GM21423 (cell line): ENCODE measurements around the gene HIPK4.
"Not testable (repeated sequence)": the region's sequence is repeated elsewhere in the genome, so short reads cannot be mapped to it uniquely, and the experiment has no call there.

Source experiments
- ATAC-seq: cut with Tn5 transposase; IDR thresholded peaks from one replicate; pipeline ENCODE4 v1.9.1; 2021; ENCODE audit warnings: mild to moderate bottlenecking, moderate library complexity; ENCODE audit not compliant: unreplicated experiment

HIPK4 gene, protein sequence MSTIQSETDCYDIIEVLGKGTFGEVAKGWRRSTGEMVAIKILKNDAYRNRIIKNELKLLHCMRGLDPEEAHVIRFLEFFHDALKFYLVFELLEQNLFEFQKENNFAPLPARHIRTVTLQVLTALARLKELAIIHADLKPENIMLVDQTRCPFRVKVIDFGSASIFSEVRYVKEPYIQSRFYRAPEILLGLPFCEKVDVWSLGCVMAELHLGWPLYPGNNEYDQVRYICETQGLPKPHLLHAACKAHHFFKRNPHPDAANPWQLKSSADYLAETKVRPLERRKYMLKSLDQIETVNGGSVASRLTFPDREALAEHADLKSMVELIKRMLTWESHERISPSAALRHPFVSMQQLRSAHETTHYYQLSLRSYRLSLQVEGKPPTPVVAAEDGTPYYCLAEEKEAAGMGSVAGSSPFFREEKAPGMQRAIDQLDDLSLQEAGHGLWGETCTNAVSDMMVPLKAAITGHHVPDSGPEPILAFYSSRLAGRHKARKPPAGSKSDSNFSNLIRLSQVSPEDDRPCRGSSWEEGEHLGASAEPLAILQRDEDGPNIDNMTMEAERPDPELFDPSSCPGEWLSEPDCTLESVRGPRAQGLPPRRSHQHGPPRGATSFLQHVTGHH

DNA sequence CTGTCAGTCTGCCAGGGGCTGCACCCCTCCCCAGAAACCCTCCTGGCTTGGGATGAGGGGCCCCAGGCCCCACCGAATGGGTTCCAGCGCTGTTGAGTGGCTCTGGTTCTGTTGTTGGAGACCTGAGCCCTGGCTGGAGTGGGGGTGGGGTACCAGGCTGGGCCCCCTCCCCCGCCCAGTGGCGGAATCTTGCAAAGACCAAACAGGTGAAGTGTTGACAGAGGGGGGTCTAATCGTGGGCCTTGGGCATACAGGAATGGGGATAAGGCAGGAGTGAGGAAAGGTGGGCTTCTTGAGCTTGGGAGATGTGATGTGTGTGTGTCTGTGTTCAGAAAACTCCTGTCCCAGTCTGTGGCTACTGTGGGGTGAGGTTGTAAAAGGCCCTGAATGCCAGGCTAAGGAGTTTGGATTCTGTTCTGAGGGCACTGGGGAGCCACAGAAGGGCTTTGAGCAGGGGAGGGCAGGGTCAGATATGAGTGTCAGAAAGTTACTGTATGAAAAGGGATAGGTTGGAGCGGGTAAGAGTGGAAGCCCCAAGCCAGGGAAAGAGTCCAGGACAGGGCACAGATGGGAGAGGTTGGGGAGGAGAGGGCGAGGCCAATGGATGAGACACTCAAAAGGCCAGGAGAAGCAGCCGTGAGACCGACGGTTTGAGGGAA lies at the start of gene HIPK4:
HIPK4 (minus strand) TSS at position 98 of the 659 bp plus-strand sequence. CDS start 279 bp downstream, outside the sequence.
- ATAC-seq, result no peak

DNA sequence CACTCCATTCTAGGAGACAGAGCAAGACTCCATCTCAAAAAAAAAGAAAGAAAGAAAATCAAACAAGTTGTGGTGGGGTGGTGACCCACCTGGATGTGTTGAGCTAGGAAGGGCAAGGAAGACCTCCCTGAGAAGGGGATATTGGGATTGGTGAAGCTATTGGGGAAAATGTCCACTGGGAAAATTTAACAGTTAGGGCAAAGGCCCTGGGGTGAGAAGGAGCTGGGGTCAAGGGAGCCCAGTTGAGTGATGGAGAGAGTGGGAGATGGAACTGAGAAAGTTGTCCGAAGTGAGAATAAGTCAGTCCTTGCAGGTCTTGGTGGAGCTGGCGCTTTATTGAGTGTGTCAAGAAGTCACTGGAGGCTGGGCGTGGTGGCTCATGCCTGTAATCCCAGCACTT lies 48.3 kb upstream of the HIPK4 start:
- no peak for ATAC-seq

DNA sequence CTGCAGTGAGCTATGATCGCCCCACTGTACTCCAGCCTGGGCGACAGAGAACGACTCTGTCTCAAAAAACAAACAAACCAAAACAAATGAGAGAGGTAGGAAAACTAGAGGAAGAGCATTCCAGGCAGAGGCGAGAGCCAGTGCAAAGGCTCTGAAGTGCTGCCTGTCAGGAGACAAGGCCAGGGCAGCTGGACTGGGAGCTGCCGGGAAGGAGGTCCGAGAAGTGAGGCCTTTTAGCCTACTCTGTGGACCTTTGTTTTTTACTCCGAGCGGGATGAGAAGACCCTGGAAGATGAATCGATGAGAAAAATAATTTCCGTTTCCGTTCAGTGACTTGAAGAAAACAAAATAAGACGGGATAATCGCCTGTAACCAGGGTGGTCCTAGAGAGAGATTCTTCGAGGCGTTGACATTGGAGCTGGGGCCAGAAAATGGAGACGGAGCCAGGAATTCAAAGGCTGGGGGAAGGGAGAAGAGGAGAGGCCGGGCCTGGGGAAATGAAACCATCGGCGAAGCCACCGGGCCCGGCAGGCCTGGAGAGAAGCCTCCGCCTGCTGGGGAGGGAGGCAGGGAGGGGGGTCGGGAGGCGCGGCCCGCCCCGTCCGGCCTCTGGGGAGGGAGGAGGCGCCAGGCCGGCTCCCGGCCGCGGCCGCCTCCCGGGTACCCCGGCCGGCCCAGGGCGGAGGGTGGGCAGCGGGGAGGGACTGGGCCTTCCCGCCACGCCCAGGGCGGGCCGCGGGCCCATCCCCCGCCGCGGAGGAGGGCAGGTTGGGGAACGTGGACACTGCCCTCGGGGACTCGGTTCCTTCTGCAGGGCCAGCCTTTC lies 43.6 kb upstream of the HIPK4 start:
- no peak for ATAC-seq

DNA sequence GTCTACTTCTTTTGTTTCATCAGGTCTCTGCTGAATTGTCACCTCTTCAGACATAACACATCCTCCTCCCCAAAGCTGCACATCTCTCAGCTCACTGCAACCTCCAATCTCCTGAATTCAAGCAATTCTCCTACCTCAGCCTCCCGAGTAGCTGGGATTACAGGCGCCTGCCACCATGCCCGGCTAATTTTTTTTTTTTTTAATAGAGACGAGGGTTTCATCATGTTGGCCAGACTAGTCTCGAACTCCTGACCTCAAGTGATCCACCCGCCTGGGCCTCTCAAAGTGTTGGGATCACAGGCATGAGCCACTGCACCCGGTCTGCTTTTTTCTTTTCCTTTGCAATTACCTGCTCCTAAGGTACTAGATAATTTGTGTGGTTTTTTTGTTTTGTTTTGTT lies 42.8 kb upstream of the HIPK4 start:
- ATAC-seq, result not testable (repeated sequence)

DNA sequence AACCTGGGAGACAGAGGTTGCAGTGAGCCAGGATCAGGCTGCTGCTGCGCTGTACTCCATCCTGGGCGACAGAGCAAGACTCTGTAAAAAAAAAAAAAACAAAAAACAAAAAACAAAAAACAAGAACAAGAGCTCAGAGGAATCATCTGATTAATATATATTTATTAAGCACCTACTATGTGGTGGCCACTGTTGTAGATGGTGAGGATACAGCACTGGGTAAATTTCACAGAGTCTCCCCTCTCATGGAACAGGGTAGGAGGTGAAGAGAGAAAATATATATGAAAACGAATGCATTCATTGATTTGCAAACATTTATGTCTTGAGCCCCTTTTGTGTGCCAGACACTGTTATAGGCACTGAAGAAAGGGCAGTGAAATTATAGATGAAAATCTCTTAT lies 41.7 kb upstream of the HIPK4 start:
- ATAC-seq, result no peak

DNA sequence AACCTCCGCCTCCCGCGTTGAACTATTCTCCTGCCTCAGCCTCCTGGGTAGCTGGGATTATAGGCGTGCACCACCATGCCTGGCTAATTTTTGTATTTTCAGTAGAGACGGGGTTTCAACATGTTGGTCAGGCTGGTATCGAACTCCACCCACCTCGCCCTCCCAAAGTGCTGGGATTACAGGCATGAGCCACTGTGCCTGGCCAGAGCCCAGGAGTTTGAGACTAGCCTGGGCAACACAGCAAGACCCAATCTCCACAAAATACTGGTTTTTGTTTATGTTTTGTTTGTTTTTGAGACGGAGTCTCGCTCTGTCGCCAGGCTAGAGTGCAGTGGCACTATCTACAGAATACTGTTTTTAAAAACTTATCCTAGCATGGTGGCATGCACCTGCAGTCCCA lies 40.3 kb upstream of the HIPK4 start:
- ATAC-seq, result not testable (repeated sequence)

DNA sequence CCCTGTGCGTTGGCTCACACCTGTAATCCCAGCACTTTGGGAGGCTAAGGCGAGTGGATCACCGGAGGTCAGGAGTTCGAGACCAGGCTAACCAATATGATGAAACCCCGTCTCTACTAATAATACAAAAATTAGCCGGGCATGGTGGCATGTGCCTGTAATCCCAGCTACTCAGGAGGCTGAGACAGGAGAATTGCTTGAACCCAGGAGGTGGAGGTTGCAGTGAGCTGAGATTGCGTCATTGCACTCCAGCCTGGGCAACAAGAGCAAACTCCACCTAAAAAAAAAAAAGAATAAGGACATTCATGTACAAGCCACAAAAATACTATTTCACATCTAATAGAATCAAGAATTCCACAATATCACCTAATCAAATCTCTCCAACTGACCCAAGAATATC lies 38.2 kb upstream of the HIPK4 start:
- not testable (repeated sequence) for ATAC-seq

DNA sequence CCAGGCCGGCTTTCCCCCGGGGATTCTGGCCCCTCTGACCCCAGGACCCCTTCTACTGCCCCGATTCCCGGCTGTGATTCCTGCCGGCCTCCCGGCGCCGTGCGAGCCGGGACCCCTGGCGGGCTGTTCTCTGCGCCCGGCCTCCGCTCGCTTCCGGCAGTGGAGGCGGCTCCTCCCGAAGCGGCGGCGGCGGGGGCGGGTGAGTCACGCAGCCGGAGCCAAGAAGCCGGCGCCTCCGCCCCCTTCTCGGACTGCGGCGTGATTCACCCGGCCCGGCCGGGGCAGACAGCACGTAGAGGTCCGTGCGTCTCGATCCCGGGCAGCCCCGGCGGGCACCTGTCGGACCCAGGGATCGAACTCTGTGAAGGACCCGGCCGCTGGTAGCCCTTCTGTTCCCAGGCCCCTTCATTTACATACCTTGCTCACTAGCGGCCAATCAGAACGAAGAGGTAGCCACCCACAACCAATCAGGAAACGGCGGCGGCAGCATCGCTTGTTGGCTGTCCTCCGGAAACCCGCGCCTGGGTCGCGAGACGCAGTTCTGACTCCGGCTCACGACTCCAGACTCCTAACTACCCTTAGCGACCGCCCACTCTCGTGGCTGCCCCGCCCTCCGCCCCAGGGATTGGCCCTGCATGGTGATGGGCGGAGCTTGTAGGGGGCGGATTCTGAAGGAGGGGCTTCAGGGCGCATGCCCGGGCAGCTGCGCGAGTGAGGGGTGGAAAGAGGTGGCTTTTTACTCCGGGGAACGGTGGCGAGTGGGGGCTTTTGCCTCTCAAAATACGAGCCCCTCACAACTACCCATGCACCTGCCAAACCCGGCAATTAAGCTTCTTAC lies 35.7 kb upstream of the HIPK4 start, which contains the start of gene SERTAD1:
SERTAD1 (minus strand) TSS at position 543 of the 838 bp plus-strand sequence. CDS start 2,446 bp downstream, outside the sequence.
- ATAC-seq, result peak; percentile 76

DNA sequence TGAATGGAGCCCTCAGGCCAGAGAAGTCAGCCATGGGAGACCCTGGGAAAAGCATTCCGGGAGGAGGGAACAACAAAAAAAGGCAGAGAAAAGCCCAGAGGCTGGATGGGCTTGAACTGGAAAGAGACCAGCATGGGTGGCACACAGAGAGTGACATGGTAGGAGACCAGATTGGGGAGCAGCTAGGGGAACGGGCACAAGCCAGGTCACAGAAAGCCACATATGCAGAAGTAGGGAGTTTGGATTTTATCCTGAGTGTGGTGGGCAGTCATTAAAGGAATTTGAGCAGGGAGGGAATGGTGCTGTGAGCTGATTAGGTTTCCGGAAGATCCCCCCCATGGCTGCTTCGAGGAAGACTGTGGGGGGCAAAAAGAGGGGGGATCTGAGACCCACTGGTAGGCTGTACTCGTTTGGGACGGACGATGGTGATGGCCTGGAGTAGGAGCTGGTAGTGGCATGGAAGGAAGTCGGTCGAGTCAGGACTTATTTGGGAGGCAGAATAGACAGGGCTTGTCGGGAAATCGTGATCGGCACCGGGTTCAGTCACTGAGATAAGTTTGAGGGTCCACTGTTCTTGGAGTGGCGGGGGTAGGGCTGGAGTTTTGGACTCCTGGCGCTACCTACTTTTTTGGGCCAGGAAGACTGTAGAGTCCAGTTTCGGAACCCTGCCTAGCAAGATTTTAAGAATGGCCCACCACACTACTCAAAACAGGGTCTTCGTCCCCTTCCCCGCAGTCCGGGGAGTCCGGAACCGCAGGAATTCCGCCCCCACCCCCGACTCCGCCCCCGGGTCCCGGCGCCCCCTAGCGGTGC lies 34.9 kb upstream of the HIPK4 start:
- peak; percentile 6 for ATAC-seq

DNA sequence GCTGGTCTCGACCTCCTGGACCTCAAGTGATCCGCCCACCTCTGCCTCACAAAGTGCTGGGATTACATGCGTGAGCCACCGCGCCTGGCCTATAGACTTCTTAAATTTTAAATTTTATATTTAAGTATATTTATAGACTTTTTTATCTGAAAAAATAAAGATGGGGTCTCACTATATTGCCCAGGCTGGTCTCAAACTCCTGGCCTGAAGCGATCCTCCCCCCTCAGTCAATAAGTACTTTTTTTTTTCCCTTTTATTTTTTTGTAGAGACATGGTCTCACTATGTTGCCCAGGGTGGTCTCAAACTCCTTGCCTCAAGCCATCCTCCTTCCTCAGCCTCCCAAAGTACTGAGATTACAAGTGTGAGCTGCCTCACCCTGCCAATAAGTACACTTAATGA lies 34.0 kb upstream of the HIPK4 start:
- no peak for ATAC-seq

DNA sequence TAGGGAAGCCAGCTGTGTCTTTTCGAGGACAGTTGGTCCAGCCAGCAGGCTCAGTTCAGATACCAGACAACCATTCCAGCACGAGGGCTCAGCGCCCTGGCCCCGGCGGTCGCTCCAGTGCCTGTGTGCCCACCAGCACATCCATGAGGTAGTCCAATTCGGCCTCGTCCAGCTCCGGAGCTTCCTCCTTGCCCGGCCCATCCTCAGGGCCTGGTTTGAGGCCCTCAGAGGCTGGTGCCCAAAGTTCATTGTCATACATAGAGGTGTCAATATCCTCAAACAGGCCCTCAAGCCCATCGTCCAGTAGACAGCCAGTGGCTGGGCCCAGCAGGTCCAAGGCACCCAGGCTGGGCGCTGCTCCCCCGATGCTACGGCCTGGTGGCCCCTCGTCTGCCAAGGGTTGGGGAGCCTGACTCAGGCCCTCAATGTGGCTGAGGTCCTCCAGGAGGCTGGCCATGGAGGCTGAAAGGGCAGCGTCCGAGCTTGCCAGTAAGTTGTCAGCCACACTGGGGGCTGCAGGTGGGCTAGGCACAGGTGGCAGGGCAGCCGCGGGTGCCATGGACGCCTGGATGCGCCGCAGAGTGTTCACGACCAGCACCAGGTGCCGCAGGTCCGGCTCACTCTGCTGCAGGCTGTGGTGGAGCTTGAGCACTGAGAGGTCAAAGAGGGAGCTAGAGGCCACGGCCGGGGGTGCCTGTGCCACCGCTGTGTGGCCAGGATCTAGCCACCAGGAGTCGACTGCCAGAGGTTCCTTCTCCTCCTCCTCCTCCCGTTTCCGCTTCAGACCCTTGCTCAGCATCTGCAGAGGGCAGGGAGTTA lies 33.0 kb upstream of the HIPK4 start:
- ATAC-seq, result no peak

DNA sequence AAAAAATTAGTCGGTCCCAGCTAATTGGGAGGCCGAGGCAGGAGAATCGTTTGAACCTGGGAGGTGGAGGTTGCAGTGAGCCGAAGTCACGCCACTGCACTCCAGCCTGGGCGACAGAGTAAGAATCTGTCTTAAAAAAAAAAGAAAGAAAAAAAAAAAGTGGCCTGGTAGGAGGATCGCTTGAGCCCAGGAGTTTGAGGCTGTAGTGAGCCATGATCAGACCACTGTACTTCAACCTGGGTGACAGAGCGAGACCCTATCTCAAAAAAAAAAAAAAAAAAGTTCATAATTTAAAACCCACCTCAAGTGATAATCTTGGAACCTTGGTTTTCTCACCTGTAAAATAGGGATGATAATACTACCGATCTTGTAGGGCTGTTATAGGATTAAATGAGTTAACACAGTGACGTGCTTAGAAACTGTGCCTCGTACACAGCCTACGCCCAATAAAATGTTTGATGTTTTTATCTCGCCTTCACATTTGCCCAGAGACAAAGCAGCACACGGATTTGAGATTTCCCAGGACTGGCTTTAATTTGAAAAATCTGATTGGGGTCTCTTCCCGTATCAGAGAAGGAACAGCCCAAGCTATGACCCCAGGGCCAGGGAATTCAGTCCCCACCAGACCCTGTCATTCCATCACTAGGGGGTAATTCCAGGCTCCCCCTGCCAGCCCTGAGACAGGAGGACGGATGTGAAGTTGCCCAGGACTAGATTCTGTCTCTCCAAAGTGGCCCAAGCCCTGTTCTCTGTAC lies 32.2 kb upstream of the HIPK4 start:
- ATAC-seq, result no peak

DNA sequence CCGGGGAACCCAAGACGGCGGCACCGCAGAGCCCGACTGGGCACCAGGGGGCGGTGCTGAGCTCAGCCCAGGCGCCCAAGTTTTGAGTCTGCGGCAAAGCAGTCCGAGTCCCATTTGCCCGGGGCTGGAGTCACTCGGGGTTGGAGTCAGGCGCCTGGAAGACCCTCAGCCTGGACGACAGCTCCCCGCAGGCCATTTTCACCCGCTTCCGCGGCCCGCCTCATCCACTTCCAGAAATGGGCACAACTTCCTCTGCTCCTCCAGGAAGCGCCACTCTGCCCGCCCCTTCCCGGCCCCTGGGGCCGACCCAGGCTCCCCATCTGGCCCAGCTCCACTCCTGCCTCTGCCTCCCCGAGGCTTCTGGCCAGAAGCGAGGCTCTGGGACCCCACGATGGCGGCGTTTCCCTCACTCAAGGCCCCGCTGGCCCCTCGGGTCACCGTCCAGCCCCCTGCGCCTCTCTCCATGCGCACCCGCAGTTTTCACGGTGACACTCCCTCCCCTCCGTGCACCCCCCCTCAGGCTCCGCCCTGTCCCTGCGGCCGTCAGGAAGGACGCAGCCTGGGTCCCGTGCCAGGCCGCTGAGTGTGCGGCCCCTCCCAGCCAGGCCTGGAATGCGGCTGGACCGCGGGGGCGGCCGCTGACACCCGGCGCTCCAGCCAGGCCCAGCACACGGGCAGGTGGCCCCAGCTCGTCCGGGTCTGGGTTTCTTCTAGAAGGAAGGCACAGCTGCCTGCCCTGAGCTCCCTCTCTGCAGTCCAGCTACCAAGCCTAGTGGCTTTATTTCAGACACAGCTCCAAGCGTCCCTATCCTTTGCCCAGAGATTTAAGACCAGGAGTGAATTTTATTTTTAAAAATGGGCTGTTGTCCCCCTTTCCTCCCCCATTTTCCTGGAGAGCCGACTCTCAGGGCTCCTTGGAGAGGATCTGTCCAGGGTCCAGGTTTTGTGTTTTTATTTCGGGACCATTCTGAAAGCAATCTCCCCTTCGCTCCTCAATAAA lies 31.1 kb upstream of the HIPK4 start:
- ATAC-seq, result peak; percentile 36

DNA sequence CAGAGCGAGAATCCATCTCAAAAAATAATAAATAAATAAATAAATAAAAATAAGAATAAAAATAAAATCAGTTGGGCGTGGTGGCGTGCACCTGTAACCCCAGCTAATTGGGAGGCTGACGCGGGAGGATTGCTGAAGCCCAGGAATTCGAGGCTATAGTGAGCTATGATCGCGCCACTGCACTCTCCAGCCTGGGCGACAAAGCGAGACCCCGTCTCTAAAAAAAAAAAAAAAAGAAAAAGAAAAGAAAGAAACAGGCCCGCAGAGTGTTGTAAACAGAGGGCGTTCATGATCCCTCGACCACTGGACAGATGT lies 30.4 kb upstream of the HIPK4 start:
- ATAC-seq, result no peak

DNA sequence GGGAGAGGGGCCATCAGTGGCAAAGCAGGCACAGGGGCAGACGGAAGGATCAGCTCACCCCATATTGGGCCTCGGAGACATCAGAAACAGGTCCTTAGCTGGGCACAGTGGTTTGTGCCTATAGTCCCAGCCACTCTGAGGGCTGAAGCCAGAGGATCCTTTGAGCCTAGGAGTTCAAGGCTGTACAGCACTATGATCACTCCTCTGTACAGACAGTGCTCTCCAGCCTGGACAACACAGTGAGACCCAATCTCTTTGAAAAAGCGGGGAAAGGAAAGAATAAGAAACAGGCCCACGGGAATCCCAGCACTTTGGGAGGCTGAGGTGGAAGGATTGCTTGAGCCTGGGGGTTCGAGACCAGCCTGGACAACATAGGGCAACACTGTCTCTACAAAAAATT lies 29.8 kb upstream of the HIPK4 start:
- ATAC-seq, result no peak

DNA sequence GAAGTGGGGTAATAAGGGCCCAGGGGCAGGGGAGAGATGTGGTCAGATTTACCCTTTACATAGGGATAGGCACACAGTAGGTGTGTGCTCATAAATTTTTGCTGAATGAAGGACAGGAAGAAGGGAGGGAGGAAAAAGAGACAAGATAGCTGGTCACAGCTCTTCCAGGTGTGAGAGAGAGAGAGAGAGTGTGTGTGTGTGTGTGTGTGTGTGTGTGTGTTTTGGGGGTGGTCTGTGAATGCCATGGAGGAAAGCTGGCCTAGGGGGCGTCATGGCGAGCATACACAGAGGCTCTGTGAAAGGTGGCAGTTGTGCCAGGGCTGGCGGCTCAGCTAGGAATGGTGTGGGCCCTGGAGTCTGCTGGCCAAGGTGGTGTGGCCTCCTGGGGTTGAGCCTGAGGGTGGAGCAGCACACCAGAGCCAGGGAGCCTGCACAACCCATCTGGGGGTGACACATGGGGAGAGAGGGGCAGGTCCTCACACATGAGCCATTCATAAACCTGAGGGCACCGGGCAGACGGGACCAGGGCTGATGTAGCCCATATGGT lies 29.2 kb upstream of the HIPK4 start:
- no peak for ATAC-seq
